ENCODE measurements around the gene RASA2. TPM values are rescaled to one million over a fixed set of nuclear protein-coding genes. Genes with fewer than 3 reads are reported as not detected.

RASA2 gene
- total and polyA plus RNA-seq, 4 donors, result 1.6 to 5.4 (median 4.6) TPM

- Histone ChIP-seq H3K36me3 (ENCODE audit: control insufficient read depth in 4 of 4, insufficient read depth in 3 of 4, low read depth in 1 of 4, low read length in 3 of 4) (no peaks in the 10 kb centered on the region), H3K27me3 (ENCODE audit: control insufficient read depth in 4 of 4, insufficient read depth in 4 of 4, low read length in 3 of 4) (no peaks in the 10 kb centered on the region), H3K4me1 (ENCODE audit: control insufficient read depth in 4 of 4, insufficient read depth in 4 of 4, low read length in 3 of 4) (peaks cover 0 to 1% (median 0%) of the 10 kb centered on the region in 4 donors), H3K27ac (ENCODE audit: low read depth in 1 of 2, low read length in 2 of 2) (no peak overlapping the region), H3K9me3 (ENCODE audit: control insufficient read depth in 4 of 4, low read length in 3 of 4) (no peaks in the 10 kb centered on the region), H3K4me3 (ENCODE audit: low read depth in 1 of 3, low read length in 3 of 3) (no peak overlapping the region), H3K9ac (ENCODE audit: low read depth in 1 of 2, low read length in 2 of 2) (no peak overlapping the region)
- WGBS, result 95% methylated on average over 3 of the region's 3 CpGs
- no peak for DNase-seq (ENCODE audit: low spot score)
- TF ChIP-seq, protein P1, sequence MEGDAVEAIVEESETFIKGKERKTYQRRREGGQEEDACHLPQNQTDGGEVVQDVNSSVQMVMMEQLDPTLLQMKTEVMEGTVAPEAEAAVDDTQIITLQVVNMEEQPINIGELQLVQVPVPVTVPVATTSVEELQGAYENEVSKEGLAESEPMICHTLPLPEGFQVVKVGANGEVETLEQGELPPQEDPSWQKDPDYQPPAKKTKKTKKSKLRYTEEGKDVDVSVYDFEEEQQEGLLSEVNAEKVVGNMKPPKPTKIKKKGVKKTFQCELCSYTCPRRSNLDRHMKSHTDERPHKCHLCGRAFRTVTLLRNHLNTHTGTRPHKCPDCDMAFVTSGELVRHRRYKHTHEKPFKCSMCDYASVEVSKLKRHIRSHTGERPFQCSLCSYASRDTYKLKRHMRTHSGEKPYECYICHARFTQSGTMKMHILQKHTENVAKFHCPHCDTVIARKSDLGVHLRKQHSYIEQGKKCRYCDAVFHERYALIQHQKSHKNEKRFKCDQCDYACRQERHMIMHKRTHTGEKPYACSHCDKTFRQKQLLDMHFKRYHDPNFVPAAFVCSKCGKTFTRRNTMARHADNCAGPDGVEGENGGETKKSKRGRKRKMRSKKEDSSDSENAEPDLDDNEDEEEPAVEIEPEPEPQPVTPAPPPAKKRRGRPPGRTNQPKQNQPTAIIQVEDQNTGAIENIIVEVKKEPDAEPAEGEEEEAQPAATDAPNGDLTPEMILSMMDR (IDR thresholded peaks at IDR 0.05; ENCODE audit: low read depth, low read length, missing input control), result no peak
These were observed 21.2 kb downstream of the RASA2 start for GRCh38 chr3:141508067-141508436.

GRCh38 chr3:141511361-141511760 lies 24.5 kb downstream of the RASA2 start:
- TF ChIP-seq RXRA (IDR thresholded peaks at IDR 0.05), result no peak
- TF ChIP-seq, protein P1 (IDR thresholded peaks at IDR 0.05; ENCODE audit: low read depth, low read length, missing input control), result no peak
- TF ChIP-seq, protein P2, sequence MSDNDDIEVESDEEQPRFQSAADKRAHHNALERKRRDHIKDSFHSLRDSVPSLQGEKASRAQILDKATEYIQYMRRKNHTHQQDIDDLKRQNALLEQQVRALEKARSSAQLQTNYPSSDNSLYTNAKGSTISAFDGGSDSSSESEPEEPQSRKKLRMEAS (IDR thresholded peaks at IDR 0.05), result no peak
- TF ChIP-seq RAD21 (IDR thresholded peaks at IDR 0.05), result no peak
- TF ChIP-seq SP1 (IDR thresholded peaks at IDR 0.05), result no peak
- no peak for TF ChIP-seq TAF1 (conservative IDR thresholded peaks at IDR 0.05)
- no peak for TF ChIP-seq NR2F2 (IDR thresholded peaks at IDR 0.05)
- no peak for TF ChIP-seq GABPA (IDR thresholded peaks at IDR 0.05 in 1 of 2, conservative IDR thresholded peaks at IDR 0.05 in 1 of 2)
- TF ChIP-seq, protein P3, sequence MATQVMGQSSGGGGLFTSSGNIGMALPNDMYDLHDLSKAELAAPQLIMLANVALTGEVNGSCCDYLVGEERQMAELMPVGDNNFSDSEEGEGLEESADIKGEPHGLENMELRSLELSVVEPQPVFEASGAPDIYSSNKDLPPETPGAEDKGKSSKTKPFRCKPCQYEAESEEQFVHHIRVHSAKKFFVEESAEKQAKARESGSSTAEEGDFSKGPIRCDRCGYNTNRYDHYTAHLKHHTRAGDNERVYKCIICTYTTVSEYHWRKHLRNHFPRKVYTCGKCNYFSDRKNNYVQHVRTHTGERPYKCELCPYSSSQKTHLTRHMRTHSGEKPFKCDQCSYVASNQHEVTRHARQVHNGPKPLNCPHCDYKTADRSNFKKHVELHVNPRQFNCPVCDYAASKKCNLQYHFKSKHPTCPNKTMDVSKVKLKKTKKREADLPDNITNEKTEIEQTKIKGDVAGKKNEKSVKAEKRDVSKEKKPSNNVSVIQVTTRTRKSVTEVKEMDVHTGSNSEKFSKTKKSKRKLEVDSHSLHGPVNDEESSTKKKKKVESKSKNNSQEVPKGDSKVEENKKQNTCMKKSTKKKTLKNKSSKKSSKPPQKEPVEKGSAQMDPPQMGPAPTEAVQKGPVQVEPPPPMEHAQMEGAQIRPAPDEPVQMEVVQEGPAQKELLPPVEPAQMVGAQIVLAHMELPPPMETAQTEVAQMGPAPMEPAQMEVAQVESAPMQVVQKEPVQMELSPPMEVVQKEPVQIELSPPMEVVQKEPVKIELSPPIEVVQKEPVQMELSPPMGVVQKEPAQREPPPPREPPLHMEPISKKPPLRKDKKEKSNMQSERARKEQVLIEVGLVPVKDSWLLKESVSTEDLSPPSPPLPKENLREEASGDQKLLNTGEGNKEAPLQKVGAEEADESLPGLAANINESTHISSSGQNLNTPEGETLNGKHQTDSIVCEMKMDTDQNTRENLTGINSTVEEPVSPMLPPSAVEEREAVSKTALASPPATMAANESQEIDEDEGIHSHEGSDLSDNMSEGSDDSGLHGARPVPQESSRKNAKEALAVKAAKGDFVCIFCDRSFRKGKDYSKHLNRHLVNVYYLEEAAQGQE (IDR thresholded peaks at IDR 0.05), result no peak
- no peak for TF ChIP-seq HNF4A (conservative IDR thresholded peaks at IDR 0.05)
- no peak for TF ChIP-seq HNF4G (IDR thresholded peaks at IDR 0.05)
- TF ChIP-seq, protein P4, sequence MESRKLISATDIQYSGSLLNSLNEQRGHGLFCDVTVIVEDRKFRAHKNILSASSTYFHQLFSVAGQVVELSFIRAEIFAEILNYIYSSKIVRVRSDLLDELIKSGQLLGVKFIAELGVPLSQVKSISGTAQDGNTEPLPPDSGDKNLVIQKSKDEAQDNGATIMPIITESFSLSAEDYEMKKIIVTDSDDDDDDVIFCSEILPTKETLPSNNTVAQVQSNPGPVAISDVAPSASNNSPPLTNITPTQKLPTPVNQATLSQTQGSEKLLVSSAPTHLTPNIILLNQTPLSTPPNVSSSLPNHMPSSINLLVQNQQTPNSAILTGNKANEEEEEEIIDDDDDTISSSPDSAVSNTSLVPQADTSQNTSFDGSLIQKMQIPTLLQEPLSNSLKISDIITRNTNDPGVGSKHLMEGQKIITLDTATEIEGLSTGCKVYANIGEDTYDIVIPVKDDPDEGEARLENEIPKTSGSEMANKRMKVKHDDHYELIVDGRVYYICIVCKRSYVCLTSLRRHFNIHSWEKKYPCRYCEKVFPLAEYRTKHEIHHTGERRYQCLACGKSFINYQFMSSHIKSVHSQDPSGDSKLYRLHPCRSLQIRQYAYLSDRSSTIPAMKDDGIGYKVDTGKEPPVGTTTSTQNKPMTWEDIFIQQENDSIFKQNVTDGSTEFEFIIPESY (IDR thresholded peaks at IDR 0.05), result no peak
- H3K27ac ChIP-seq (ENCODE audit: low read depth in 1 of 2, low read length in 2 of 2), result no peak overlapping the region

More at GRCh38 chr3:141511361-141511760, 24.5 kb downstream of the RASA2 start:
- Histone ChIP-seq H3K36me3 (ENCODE audit: control insufficient read depth in 4 of 4, insufficient read depth in 3 of 4, low read depth in 1 of 4, low read length in 3 of 4) (peaks cover 0 to 11% (median under 1%) of the 10 kb centered on the region in 4 donors), H3K9me3 (ENCODE audit: control insufficient read depth in 4 of 4, low read length in 3 of 4) (no peaks in the 10 kb centered on the region), H3K27me3 (ENCODE audit: control insufficient read depth in 4 of 4, insufficient read depth in 4 of 4, low read length in 3 of 4) (no peaks in the 10 kb centered on the region), H3K4me1 (ENCODE audit: control insufficient read depth in 4 of 4, insufficient read depth in 4 of 4, low read length in 3 of 4) (peaks cover 0 to 1% (median 0%) of the 10 kb centered on the region in 4 donors), H3K4me3 (ENCODE audit: low read depth in 1 of 3, low read length in 3 of 3) (no peak overlapping the region), H3K9ac (ENCODE audit: low read depth in 1 of 2, low read length in 2 of 2) (no peak overlapping the region)
- 87% methylated on average over 4 of the region's 4 CpGs for WGBS
- no peak for DNase-seq (ENCODE audit: low spot score)
